HT1080 (cell line): ENCODE results near the gene ZNF469. TPM values are rescaled to one million over a fixed set of nuclear protein-coding genes. Genes with fewer than 3 reads are reported as not detected.

Experiments
- DNase-seq: peaks from one replicate; pipeline ENCODE4 v3.0.0-alpha.2; 2015; ENCODE audit warnings: low read depth
- total RNA-seq: library from RNA; depleted of rRNA; stranded (reverse); fragments of >200 nt; shearing (Covaris generic); gene quantifications from 2 replicates; pipeline ENCODE4 v1.2.3, GENCODE V29; 2014; rRNA removed

The ZNF469 gene
- total RNA-seq, 1 experiment from 2014 or later, result 0.02 TPM

- no peak for DNase-seq
Measured at GRCh38 chr16:88428156-88428555, 45.4 kb downstream of the ZNF469 start.

GRCh38 chr16:88428616-88429386, 46.0 kb downstream of the ZNF469 start:
- no peak for DNase-seq

- no peak for DNase-seq
Measured at GRCh38 chr16:88429387-88430184, 46.8 kb downstream of the ZNF469 start.

- DNase-seq, result no peak
Measured at GRCh38 chr16:88430185-88430523, 47.4 kb downstream of the ZNF469 start.

- DNase-seq, result no peak
Measured at GRCh38 chr16:88430524-88431446, 48.0 kb downstream of the ZNF469 start.

- no peak for DNase-seq
Measured at GRCh38 chr16:88431651-88432050, 48.9 kb downstream of the ZNF469 start.

GRCh38 chr16:88432174-88432573, 49.4 kb downstream of the ZNF469 start:
- DNase-seq, result no peak

Other genes with a start within 250 kb of the ZNF469 start
- gene ZFPM1, start 70.3 kb downstream of the ZNF469 start, total RNA-seq, result 1.4 and 1.9 TPM in 2 replicates
- gene ZC3H18, start 187.4 kb downstream of the ZNF469 start, total RNA-seq, result 18.7 and 21.7 TPM in 2 replicates